Body of pancreas (tissue), 4 donors: ENCODE measurements around the gene MSN.

Experiments used
- POLR2A ChIP-seq, 3 donors: fragments of 450-650 bp; IDR thresholded peaks; one replicate each; pipeline ENCODE4 v1.6.1; 2016; ENCODE audit warnings: antibody characterized with exemption in 3 of 3, mild to moderate bottlenecking in 2 of 3
- TF ChIP-seq, protein P1 (sequence below), 7 experiments: fragments of 450-650 bp in 4 of 7; fragments of 200-600 bp in 3 of 7; sonication (generic) in 3 of 7; IDR thresholded peaks; one replicate each; pipeline ENCODE4 v1.5.1; 2016 to 2019; ENCODE audit warnings: antibody characterized with exemption in 7 of 7

DNA sequence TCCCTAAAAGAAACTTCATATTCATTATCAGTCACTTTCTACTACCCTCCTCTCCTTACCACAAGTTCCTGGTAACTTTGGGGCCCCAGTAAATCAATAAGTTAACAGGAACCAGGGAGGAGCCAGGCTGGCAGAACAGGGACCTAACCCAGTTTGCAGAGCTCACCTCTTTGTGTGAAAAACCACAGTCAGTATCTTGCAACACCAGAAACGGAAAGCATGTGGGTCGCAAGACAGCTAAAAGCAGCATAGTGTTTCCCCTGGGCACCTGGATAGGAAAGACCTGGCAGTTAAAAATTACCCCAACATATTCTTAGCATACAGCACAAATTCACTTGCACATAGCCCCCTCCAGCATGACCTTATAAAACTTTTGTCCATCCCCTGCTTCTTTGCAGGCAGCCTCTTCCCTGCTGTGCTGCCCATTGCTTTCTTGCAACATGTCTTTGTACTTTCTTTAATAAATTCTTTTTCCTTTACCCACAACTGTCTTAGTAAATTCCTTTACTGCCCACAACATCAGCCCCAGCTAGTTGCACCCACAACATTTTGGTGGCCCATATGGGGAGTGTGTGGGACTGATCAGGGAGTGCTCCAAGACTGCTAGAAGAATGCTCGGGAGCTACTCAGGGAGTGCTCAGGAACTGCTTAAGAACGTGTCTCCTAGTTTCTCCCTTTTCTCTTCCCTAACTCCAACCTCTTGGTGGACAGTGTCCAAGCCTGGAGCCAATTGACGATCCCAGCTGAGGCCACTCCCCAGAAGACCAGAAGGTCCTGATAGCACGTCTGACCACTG lies 83.4 kb downstream of the MSN start:
- TF ChIP-seq, protein P1, sequence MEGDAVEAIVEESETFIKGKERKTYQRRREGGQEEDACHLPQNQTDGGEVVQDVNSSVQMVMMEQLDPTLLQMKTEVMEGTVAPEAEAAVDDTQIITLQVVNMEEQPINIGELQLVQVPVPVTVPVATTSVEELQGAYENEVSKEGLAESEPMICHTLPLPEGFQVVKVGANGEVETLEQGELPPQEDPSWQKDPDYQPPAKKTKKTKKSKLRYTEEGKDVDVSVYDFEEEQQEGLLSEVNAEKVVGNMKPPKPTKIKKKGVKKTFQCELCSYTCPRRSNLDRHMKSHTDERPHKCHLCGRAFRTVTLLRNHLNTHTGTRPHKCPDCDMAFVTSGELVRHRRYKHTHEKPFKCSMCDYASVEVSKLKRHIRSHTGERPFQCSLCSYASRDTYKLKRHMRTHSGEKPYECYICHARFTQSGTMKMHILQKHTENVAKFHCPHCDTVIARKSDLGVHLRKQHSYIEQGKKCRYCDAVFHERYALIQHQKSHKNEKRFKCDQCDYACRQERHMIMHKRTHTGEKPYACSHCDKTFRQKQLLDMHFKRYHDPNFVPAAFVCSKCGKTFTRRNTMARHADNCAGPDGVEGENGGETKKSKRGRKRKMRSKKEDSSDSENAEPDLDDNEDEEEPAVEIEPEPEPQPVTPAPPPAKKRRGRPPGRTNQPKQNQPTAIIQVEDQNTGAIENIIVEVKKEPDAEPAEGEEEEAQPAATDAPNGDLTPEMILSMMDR (IDR thresholded peaks at IDR 0.05), result no peak
- TF ChIP-seq POLR2A (IDR thresholded peaks at IDR 0.05), result no peak
